HG02678 (cell line): ENCODE results near the gene MAP3K21.

Source experiments
- ATAC-seq: cut with Tn5 transposase; IDR thresholded peaks from one replicate; pipeline ENCODE4 v1.9.1; 2021; ENCODE audit warnings: mild to moderate bottlenecking, moderate library complexity; ENCODE audit not compliant: unreplicated experiment

MAP3K21 gene

DNA sequence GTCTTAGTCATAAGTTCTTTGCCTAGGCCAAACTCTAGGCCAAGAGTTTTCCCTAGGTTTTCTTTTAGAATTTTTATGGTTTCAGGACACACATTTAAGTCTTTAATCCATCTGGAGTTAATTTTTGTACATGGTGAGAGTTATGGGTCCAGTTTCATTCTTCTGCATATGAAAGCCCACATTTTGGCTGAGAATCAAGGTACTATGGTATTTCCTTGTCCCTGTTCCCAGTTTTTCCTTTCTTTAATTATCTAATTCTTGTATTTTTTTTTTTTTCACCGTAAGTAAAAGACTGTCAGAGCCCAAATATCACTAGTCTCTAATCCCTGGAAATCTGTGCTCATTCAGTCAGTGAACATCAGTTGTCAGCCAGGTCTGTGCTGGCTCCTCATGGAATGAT lies 105.4 kb downstream of the MAP3K21 start:
- no peak for ATAC-seq

DNA sequence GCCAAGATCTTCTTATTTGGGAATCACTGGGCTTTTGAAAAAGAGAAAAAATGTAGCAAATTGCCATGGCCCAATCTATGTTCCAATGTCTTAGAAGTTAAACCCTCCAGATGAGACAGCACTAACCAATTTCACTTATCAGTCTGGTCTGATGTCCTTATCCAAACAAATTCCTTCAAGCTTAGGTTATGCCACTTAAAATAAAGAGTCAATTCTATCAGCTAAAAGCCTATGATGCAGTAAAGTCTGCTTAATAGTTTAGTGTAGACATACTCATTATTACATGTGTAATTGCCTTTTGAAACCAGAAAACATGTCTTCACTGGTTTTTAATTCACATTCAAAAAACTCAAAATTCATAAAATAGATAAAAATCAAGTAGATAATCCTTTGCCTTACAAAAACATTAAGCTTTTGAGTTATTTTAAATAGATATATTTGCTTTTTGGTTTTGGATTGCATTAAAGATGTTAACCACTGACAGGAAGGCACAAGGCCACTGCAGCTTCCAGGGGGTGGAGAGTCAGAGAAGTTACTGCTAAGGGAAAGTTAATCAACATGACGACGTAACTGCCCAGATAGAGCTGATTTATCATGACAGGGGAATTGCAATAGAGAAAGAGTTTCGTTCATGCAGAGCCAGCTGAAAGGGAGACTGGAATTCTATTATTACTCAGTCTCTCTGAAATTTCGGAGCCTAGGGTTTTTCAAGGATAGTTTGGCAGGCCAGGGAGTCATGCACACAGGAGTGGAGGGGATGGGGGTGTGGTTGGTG lies 106.1 kb downstream of the MAP3K21 start:
- no peak for ATAC-seq
